ENCODE data around the gene NXPH3.

NXPH3 gene

GRCh38 chr17:49528966-49529365, 46.7 kb upstream of the NXPH3 start (continued):
- no peak for TF ChIP-seq BCL11B (tag by site-specific recombination; IDR thresholded peaks at IDR 0.05; ENCODE audit: low read depth)
- TF ChIP-seq KLF7 (tag by site-specific recombination; IDR thresholded peaks at IDR 0.05; ENCODE audit: borderline replicate concordance) = no peak
- TF ChIP-seq GLI4 (tag by site-specific recombination; IDR thresholded peaks at IDR 0.05) = no peak
- no peak for TF ChIP-seq ZNF837 (tag by site-specific recombination; IDR thresholded peaks at IDR 0.05)

GRCh38 chr17:49530118-49530517, 45.6 kb upstream of the NXPH3 start:
- CTCF ChIA-PET = interaction anchor here (0.6 to 2.3 kb wide), 5 partner anchors 10 to 37 kb away, joined by 3 to 12 read pairs (median 4); no protein-coding TSS in a partner anchor
- POLR2A ChIA-PET = no interaction called here
- Histone ChIP-seq H3K4me1 (ENCODE audit: control insufficient read depth, insufficient read depth, low read length) (no peaks in the 10 kb centered on the region), H3K4me3 (ENCODE audit: low read depth, low read length) (no peak overlapping the region), H3K9me3 (ENCODE audit: control insufficient read depth, insufficient read depth, low read depth, low read length) (no peaks in the 10 kb centered on the region), H3K36me3 (ENCODE audit: control insufficient read depth in 2 of 2, insufficient read depth in 1 of 2, low read length in 2 of 2) (no peaks in the 10 kb centered on the region), H3K27ac (ENCODE audit: extremely low read depth, low read depth, low read length) (no peak overlapping the region)
- TF ChIP-seq ZNF140 (tag by site-specific recombination; IDR thresholded peaks at IDR 0.05) (no peak), ZBTB11 (tag by site-specific recombination; conservative IDR thresholded peaks at IDR 0.05; ENCODE audit: low read depth) (no peak), ZNF701 (tag by site-specific recombination; IDR thresholded peaks at IDR 0.05) (no peak), ZNF792 (tag by site-specific recombination; IDR thresholded peaks at IDR 0.05) (no peak), ZNF248 (tag by site-specific recombination; IDR thresholded peaks at IDR 0.05) (no peak), ZNF391 (tag by site-specific recombination; IDR thresholded peaks at IDR 0.05; ENCODE audit: borderline replicate concordance, low read depth) (no peak), GLI2 (tag by site-specific recombination; IDR thresholded peaks at IDR 0.05; ENCODE audit: borderline replicate concordance, low read depth) (no peak), ZNF366 (tag by site-specific recombination; conservative IDR thresholded peaks at IDR 0.05) (no peak), ZEB2 (tag by site-specific recombination; IDR thresholded peaks at IDR 0.05) (no peak), ZNF394 (tag by site-specific recombination; IDR thresholded peaks at IDR 0.05; ENCODE audit: borderline replicate concordance) (no peak), ZNF555 (tag by site-specific recombination; conservative IDR thresholded peaks at IDR 0.05) (no peak), HIC1 (tag by site-specific recombination; IDR thresholded peaks at IDR 0.05) (no peak), ZNF132 (tag by site-specific recombination; IDR thresholded peaks at IDR 0.05; ENCODE audit: borderline replicate concordance) (no peak)

- no peaks in the 10 kb centered on the region; the same call in 1 of the 2 replicates for H3K9me3 ChIP-seq (ENCODE audit: control insufficient read depth, insufficient read depth, low read depth, low read length)
- H3K27ac ChIP-seq (ENCODE audit: extremely low read depth, low read depth, low read length) = no peak overlapping the region
- no peak overlapping the region for H3K4me3 ChIP-seq (ENCODE audit: low read depth, low read length)
- no peaks in the 10 kb centered on the region for H3K4me1 ChIP-seq (ENCODE audit: control insufficient read depth, insufficient read depth, low read length)
- CTCF ChIA-PET = interaction anchor here (0.6 to 6.7 kb wide), 3 partner anchors 13 to 129 kb away, joined by 4 to 52 read pairs (median 6); partner anchors contain the start of gene PHB1
- POLR2A ChIA-PET = no interaction called here
- H3K36me3 ChIP-seq (ENCODE audit: control insufficient read depth in 2 of 2, insufficient read depth in 1 of 2, low read length in 2 of 2) = no peaks in the 10 kb centered on the region
- TF ChIP-seq ZBTB26 (tag by site-specific recombination; optimal IDR thresholded peaks at IDR 0.05) = no peak
- TF ChIP-seq SCRT2 (tag by site-specific recombination; IDR thresholded peaks at IDR 0.05) = no peak
- no peak for TF ChIP-seq OVOL3 (tag by site-specific recombination; IDR thresholded peaks at IDR 0.05)
- TF ChIP-seq ZNF416 (tag by site-specific recombination; IDR thresholded peaks at IDR 0.05) = no peak
- TF ChIP-seq ZNF747 (tag by site-specific recombination; IDR thresholded peaks at IDR 0.05) = no peak
- no peak for TF ChIP-seq ZNF16 (tag by site-specific recombination; IDR thresholded peaks at IDR 0.05; ENCODE audit: low read depth)
- TF ChIP-seq SETDB1 (IDR thresholded peaks at IDR 0.05; ENCODE audit: insufficient read length, low read length) = peak; percentile 54
- TF ChIP-seq ZNF202 (tag by site-specific recombination; IDR thresholded peaks at IDR 0.05; ENCODE audit: borderline replicate concordance) = no peak
- no peak for TF ChIP-seq ZNF324 (tag by site-specific recombination; IDR thresholded peaks at IDR 0.05)
- peak; percentile 85; the same call in 1 of the 2 replicates for TF ChIP-seq ZSCAN5A (tag by site-specific recombination; IDR thresholded peaks at IDR 0.05)
- no peak for TF ChIP-seq SP3 (tag by site-specific recombination; IDR thresholded peaks at IDR 0.05)
These were observed 31.8 kb upstream of the NXPH3 start for GRCh38 chr17:49543860-49544259.
